Muscle layer of colon (tissue), 2 donors: ENCODE results near the gene INS.

ENCODE experiments used
- H3K27ac ChIP-seq: one replicate; pipeline ENCODE4 v1.7.0; 2013; ENCODE audit warnings: low read depth, mild to moderate bottlenecking, low read length, moderate library complexity
- H3K27me3 ChIP-seq, 2 donors: one replicate each; pipeline ENCODE4 v1.7.0; 2013; ENCODE audit warnings: low read length in 2 of 2, mild to moderate bottlenecking in 2 of 2; ENCODE audit not compliant: insufficient read depth in 2 of 2, control insufficient read depth in 1 of 2
- H3K36me3 ChIP-seq: one replicate; pipeline ENCODE4 v1.7.0; 2013; ENCODE audit warnings: mild to moderate bottlenecking, low read length; ENCODE audit not compliant: insufficient read depth
- H3K4me1 ChIP-seq: one replicate; pipeline ENCODE4 v1.7.0; 2013; ENCODE audit warnings: mild to moderate bottlenecking, low read length; ENCODE audit not compliant: insufficient read depth
- H3K4me3 ChIP-seq, 2 donors: one replicate each; pipeline ENCODE4 v1.7.0; 2013; ENCODE audit warnings: low read length in 2 of 2, low read depth in 1 of 2, mild to moderate bottlenecking in 1 of 2, moderate library complexity in 1 of 2
- H3K9ac ChIP-seq: one replicate; pipeline ENCODE4 v1.7.0; 2013; ENCODE audit warnings: low read length
- H3K9me3 ChIP-seq: one replicate; pipeline ENCODE4 v1.7.0; 2013; ENCODE audit warnings: mild to moderate bottlenecking, low read length
- donor health status: abdominal sarcoma.
- donor health status: Adenocarcinoma of cecum.

Gene INS

GRCh38 chr11:2146051-2146450, 15.0 kb downstream of the INS start:
- no peaks in the 10 kb centered on the region for H3K9me3 ChIP-seq

DNA sequence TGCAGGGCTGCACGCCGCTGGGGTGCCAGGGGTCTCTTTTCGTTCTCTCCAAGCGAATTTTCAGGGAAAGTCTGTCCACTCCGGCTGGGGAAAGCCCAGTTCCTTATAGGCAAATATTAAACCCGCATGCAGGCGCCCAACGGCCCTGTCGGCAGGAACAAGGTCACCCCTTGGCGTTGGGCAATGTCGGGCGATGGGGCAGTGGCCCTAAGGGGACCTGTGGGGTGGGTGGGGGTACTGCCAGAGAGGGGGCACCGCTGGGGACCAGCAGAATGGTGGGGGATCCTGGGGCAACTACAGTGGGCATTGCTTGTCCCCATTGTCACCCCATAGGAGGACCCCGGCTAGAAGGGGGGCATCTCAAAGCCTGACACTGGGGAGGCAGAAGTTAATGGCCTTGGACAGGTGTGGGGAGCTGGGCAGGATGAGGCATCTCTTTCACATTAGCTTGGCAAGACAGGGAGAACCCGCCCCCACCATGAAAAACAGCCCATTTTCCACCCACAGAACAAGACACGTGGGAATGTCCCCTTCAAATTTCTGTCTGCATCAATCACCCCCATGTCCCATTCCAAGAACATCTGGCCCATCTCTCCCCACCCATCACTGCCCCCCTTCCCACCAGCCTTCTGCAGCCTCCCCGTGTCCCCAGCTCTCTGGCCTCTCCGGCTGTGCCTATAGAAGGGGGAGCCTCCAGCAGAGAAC, 16.3 kb downstream of the INS start:
- Histone ChIP-seq H3K4me1 (no peaks in the 10 kb centered on the region), H3K9ac (no peak overlapping the region), H3K27me3 (peaks cover 56 to 87% of the 10 kb centered on the region in 2 donors), H3K36me3 (no peaks in the 10 kb centered on the region), H3K4me3 (no peak overlapping the region), H3K9me3 (no peaks in the 10 kb centered on the region), H3K27ac (no peak overlapping the region)

More at GRCh38 chr11:2146051-2146450, 15.0 kb downstream of the INS start:
- H3K27me3 ChIP-seq = peaks cover 52 to 83% of the 10 kb centered on the region in 2 donors
- no peak overlapping the region for H3K27ac ChIP-seq
- H3K9ac ChIP-seq = no peak overlapping the region
- H3K36me3 ChIP-seq = no peaks in the 10 kb centered on the region
- no peaks in the 10 kb centered on the region for H3K4me1 ChIP-seq
- no peak overlapping the region for H3K4me3 ChIP-seq

GRCh38 chr11:2143799-2144543, 17.0 kb downstream of the INS start:
- no peak overlapping the region for H3K27ac ChIP-seq
- no peak overlapping the region for H3K9ac ChIP-seq
- H3K9me3 ChIP-seq = no peaks in the 10 kb centered on the region
- no peaks in the 10 kb centered on the region for H3K36me3 ChIP-seq
- H3K4me1 ChIP-seq = no peaks in the 10 kb centered on the region
- H3K27me3 ChIP-seq = peaks cover 51 to 89% of the 10 kb centered on the region in 2 donors
- no peak overlapping the region for H3K4me3 ChIP-seq

DNA sequence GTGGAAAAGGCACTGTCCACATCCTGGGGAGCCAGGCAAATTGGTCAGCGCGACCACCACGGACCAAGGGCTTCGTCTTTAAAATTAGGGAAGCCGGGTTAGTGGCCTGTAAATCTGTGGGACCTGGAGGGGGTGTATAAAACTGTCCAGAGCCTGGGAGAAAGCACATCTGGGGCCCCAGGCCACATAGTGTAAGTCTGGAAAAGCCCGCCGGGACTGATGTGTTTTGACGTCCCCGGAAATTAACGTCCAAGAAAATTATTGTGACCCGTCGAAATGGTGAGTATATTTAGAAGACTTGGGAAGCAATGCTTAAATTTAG, 17.6 kb downstream of the INS start:
- no peak overlapping the region for H3K4me3 ChIP-seq
- H3K36me3 ChIP-seq = no peaks in the 10 kb centered on the region
- H3K9ac ChIP-seq = no peak overlapping the region
- no peaks in the 10 kb centered on the region for H3K9me3 ChIP-seq
- H3K27me3 ChIP-seq = peaks cover 48 to 91% of the 10 kb centered on the region in 2 donors
- H3K4me1 ChIP-seq = no peaks in the 10 kb centered on the region
- H3K27ac ChIP-seq = no peak overlapping the region

DNA sequence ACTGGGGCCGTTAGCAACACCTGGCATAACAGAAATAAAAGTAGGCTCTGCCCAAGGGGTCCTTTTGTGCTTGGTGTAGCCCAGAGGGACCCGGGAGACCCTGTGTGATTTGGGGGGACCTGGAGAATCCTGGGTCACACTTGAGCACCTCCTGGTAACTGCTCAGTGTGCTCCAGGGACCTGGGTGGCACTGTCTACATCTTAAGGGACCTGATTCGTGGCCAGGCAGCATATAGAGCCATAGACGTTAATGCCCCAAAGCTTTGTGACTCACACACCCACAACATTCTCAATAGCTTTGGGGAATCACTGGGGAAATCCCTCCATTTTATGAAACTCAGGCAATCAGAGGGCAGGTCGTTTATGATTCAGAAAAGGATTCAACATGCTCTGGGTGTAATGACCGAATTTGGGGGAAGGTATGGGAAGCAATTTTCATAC, 18.2 kb downstream of the INS start:
- Histone ChIP-seq H3K27me3 (peaks cover 48 to 90% of the 10 kb centered on the region in 2 donors), H3K9ac (no peak overlapping the region), H3K27ac (no peak overlapping the region), H3K4me1 (no peaks in the 10 kb centered on the region), H3K9me3 (no peaks in the 10 kb centered on the region), H3K4me3 (no peak overlapping the region), H3K36me3 (no peaks in the 10 kb centered on the region)

- Histone ChIP-seq H3K9me3 (no peaks in the 10 kb centered on the region), H3K4me1 (peaks cover 4% of the 10 kb centered on the region), H3K4me3 (no peak overlapping the region), H3K27ac (no peak overlapping the region), H3K9ac (no peak overlapping the region), H3K36me3 (no peaks in the 10 kb centered on the region), H3K27me3 (peaks cover 48 to 90% of the 10 kb centered on the region in 2 donors)
Observed at GRCh38 chr11:2142300-2142759, 18.7 kb downstream of the INS start.

- H3K9me3 ChIP-seq = no peaks in the 10 kb centered on the region
- H3K4me1 ChIP-seq = peaks cover 4% of the 10 kb centered on the region
- no peaks in the 10 kb centered on the region for H3K36me3 ChIP-seq
- H3K27me3 ChIP-seq = peaks cover 44 to 90% of the 10 kb centered on the region in 2 donors
- no peak overlapping the region for H3K9ac ChIP-seq
- H3K27ac ChIP-seq = no peak overlapping the region
- H3K4me3 ChIP-seq = no peak overlapping the region
Observed at GRCh38 chr11:2140411-2141400, 20.3 kb downstream of the INS start.

DNA sequence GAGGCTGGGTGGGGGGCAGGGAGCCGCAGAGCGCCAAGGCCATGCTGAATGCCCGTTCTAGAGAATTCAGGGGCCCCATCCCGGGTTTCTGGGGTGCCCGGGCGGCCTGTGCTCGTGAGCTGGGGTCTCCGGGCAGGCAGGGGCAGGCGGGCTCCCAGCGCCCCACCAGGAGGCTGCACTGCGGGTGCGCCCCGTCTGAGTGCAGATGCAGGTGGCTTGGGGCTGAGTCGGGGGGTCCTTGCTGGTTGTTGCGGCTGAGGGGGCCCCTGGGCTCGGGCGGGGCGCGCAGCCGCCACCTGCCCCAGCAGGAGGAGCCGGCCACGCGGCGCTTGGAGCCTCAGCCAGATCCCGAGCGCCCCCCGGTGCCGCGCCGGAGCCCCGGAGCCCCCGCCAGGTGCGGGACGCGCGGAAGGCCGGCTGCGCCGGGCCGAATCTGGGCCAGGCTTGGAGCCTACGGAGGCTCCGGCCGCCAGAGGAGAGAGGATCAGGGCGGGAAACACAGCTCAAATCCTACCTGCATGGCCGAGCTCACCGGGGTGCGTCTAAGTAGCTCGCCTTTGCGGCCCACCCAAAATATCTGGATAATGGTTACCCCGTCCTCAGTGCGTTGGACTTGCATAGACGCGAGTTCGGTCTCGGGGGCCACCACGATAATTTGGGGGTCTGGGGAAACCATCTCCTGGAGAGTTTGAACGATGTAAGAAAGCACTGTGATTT, 21.2 kb downstream of the INS start:
- Histone ChIP-seq H3K4me3 (no peak overlapping the region), H3K4me1 (peaks cover 4% of the 10 kb centered on the region), H3K9ac (no peak overlapping the region), H3K36me3 (no peaks in the 10 kb centered on the region), H3K27ac (no peak overlapping the region), H3K9me3 (no peaks in the 10 kb centered on the region), H3K27me3 (peaks cover 35 to 90% of the 10 kb centered on the region in 2 donors)

DNA sequence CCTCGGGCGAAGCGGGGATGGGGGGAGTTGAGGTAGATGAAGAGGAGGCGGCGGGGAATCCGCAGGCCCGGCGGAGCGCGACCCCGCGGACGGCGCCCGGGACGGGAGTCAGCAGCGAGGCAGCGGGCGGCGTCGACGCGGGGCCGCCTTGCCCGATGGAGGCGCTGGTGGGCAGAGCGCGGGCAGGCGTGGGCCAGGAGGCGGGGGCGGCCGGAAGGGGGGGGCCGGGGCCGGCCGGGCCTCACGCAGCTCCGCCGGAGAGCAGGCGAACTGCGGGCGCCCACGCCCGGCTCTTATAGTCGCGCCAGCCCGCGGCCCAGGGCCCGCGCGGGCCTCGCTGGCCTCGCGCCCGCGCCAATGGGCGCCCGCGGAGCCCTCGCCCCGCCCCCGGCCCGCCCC, 21.9 kb downstream of the INS start, which contains the start of gene IGF2:
Gene IGF2, minus strand, starts transcription at position 267 of the 399 bp plus-strand sequence. CDS start 3,866 bp downstream, outside the sequence.
- Histone ChIP-seq H3K4me1 (peaks cover 4% of the 10 kb centered on the region), H3K36me3 (no peaks in the 10 kb centered on the region), H3K9ac (no peak within 1 kb of the TSS), H3K9me3 (no peaks in the 10 kb centered on the region), H3K27me3 (peaks cover 34 to 90% of the 10 kb centered on the region in 2 donors), H3K27ac (no peak within 1 kb of the TSS), H3K4me3 (no peak within 1 kb of the TSS)

GRCh38 chr11:2138431-2139122, 22.4 kb downstream of the INS start:
- Histone ChIP-seq H3K9ac (no peak overlapping the region), H3K9me3 (no peaks in the 10 kb centered on the region), H3K4me1 (peaks cover 4% of the 10 kb centered on the region), H3K27me3 (peaks cover 32 to 90% of the 10 kb centered on the region in 2 donors), H3K4me3 (no peak overlapping the region), H3K27ac (no peak overlapping the region), H3K36me3 (no peaks in the 10 kb centered on the region)
